OCI-LY3 (cell line): ENCODE measurements around the gene ZNF746.
A peak's percentile ranks its signal among the peaks of the same experiment; 100 is the strongest.

ENCODE experiments used
- H2AFZ ChIP-seq: fragments of 200-600, 300-600 bp; shearing (Covaris generic); 2 replicates; pipeline ENCODE4 v1.6.0; 2014; ENCODE audit warnings: antibody characterized with exemption, low read depth, low read length
- H3K27ac ChIP-seq: fragments of 200-600, 300-600 bp; sonication (generic); 2 replicates; pipeline ENCODE4 v1.5.1; 2014; ENCODE audit warnings: mild to moderate bottlenecking, low read length, moderate library complexity, mixed read lengths
- H3K27me3 ChIP-seq: fragments of 200-600, 300-600 bp; sonication (generic); 2 replicates; pipeline ENCODE4 v1.6.1; 2014; ENCODE audit warnings: low read depth, low read length, mixed read lengths
- H3K36me3 ChIP-seq: fragments of 200-600, 300-600 bp; sonication (generic); replicated peaks from 2 replicates; pipeline ENCODE3; 2014; ENCODE audit warnings: low read depth, low read length, mixed read lengths
- H3K4me1 ChIP-seq: fragments of 300-600, 200-600 bp; sonication (generic); 2 replicates; pipeline ENCODE4 v1.6.1; 2014; ENCODE audit warnings: low read length, mixed read lengths
- H3K4me2 ChIP-seq: fragments of 200-600, 300-600 bp; sonication (generic); 2 replicates; pipeline ENCODE4 v1.6.1; 2014; ENCODE audit warnings: low read length, mixed read lengths
- H3K4me3 ChIP-seq: fragments of 300-600, 200-600 bp; sonication (generic); 2 replicates; pipeline ENCODE4 v1.5.1; 2014; ENCODE audit warnings: antibody characterized with exemption, mild to moderate bottlenecking, low read length, moderate library complexity
- H3K79me2 ChIP-seq: fragments of 300-600, 200-600 bp; shearing (Covaris generic); 2 replicates; pipeline ENCODE4 v1.6.1; 2014; ENCODE audit warnings: mild to moderate bottlenecking, low read length, mixed read lengths
- H3K9ac ChIP-seq: fragments of 300-600, 200-600 bp; shearing (Covaris generic); 2 replicates; pipeline ENCODE4 v1.6.0; 2014; ENCODE audit warnings: mild to moderate bottlenecking, low read length, moderate library complexity
- H3K9me3 ChIP-seq: fragments of 200-600, 300-600 bp; shearing (Covaris generic); 2 replicates; pipeline ENCODE4 v1.6.1; 2014; ENCODE audit warnings: low read length, mixed read lengths; ENCODE audit not compliant: insufficient read depth
- H4K20me1 ChIP-seq: fragments of 200-600, 300-600 bp; sonication (generic); 2 replicates; pipeline ENCODE4 v1.6.1; 2016; ENCODE audit warnings: low read length, mixed read lengths; ENCODE audit not compliant: insufficient read depth
- EZH2phosphoT487 ChIP-seq: fragments of 200-600 bp; shearing (Covaris generic); IDR thresholded peaks from 2 replicates; pipeline ENCODE4 v1.6.1; 2018; ENCODE audit warnings: antibody characterized with exemption, mixed run types, low read depth
- TF ChIP-seq, protein P1 (sequence below): fragments of 200-600, 300-600 bp; sonication (generic); IDR thresholded peaks from 2 replicates; pipeline ENCODE4 v1.5.1; 2014; ENCODE audit warnings: antibody characterized with exemption, low read length, low read depth

Gene ZNF746

GRCh38 chr7:149427893-149428292, 69.7 kb downstream of the ZNF746 start:
- Histone ChIP-seq H3K79me2 (peaks cover 4% of the 10 kb centered on the region; the same call in 1 of the 2 replicates), H3K36me3 (peaks cover 15% of the 10 kb centered on the region), H4K20me1 (no peaks in the 10 kb centered on the region), H3K9me3 (no peaks in the 10 kb centered on the region), H3K4me1 (peaks cover 14% of the 10 kb centered on the region), H3K27ac (no peak overlapping the region), H3K9ac (no peak overlapping the region), H3K4me2 (no peak overlapping the region), H3K27me3 (no peaks in the 10 kb centered on the region), H3K4me3 (no peak overlapping the region), H2AFZ (no peak overlapping the region)
- no peak for TF ChIP-seq EZH2phosphoT487
- TF ChIP-seq, protein P1, sequence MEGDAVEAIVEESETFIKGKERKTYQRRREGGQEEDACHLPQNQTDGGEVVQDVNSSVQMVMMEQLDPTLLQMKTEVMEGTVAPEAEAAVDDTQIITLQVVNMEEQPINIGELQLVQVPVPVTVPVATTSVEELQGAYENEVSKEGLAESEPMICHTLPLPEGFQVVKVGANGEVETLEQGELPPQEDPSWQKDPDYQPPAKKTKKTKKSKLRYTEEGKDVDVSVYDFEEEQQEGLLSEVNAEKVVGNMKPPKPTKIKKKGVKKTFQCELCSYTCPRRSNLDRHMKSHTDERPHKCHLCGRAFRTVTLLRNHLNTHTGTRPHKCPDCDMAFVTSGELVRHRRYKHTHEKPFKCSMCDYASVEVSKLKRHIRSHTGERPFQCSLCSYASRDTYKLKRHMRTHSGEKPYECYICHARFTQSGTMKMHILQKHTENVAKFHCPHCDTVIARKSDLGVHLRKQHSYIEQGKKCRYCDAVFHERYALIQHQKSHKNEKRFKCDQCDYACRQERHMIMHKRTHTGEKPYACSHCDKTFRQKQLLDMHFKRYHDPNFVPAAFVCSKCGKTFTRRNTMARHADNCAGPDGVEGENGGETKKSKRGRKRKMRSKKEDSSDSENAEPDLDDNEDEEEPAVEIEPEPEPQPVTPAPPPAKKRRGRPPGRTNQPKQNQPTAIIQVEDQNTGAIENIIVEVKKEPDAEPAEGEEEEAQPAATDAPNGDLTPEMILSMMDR, result no peak

- Histone ChIP-seq H3K4me3 (no peak overlapping the region), H3K4me1 (peaks cover 14% of the 10 kb centered on the region), H3K36me3 (peaks cover 8% of the 10 kb centered on the region), H2AFZ (no peak overlapping the region), H3K4me2 (no peak overlapping the region), H3K9me3 (no peaks in the 10 kb centered on the region), H3K27ac (no peak overlapping the region), H3K79me2 (peaks cover 4% of the 10 kb centered on the region; the same call in 1 of the 2 replicates), H3K9ac (no peak overlapping the region), H4K20me1 (no peaks in the 10 kb centered on the region), H3K27me3 (no peaks in the 10 kb centered on the region)
- TF ChIP-seq, protein P1, result no peak
These were observed 70.4 kb downstream of the ZNF746 start for GRCh38 chr7:149427096-149427680.

DNA sequence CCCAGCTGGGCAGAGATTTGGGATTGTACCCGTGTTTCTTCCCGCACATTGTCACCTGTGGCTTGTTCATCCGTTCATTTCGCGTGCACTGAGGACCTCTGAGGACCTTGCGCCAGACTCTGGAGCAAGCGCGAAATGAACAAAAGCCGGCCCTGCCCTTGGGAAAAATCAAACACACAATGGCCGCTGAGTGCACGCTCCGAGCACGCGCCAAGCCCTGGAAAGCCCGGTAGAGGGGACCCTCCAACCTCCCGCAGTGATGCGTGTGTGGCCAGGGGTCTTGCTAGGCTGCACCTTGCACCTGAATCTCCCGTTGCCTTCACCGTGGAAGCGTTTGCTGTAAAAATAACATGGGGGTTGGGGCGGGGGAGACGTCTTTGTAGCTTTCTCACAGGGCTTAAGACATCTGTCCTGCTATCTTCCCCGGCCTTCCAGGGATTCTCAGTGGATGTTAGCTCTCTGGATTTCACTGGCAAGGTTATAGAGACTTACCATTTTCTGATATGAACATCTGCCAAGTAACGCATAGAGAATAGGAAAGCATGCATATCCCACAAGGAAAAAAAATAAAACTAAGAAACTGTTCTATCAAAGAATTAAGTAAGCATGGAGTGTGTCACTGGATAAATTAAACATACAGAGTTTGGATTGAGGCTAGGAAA, 74.0 kb downstream of the ZNF746 start:
- Histone ChIP-seq H3K4me3 (no peak overlapping the region), H3K79me2 (no peaks in the 10 kb centered on the region), H2AFZ (no peak overlapping the region), H3K36me3 (no peaks in the 10 kb centered on the region), H3K27me3 (no peaks in the 10 kb centered on the region), H3K27ac (no peak overlapping the region), H4K20me1 (no peaks in the 10 kb centered on the region), H3K4me2 (no peak overlapping the region; the same call in 1 of the 2 replicates), H3K9me3 (no peaks in the 10 kb centered on the region), H3K9ac (no peak overlapping the region), H3K4me1 (no peaks in the 10 kb centered on the region)
- TF ChIP-seq, protein P1, result no peak
- no peak for TF ChIP-seq EZH2phosphoT487

DNA sequence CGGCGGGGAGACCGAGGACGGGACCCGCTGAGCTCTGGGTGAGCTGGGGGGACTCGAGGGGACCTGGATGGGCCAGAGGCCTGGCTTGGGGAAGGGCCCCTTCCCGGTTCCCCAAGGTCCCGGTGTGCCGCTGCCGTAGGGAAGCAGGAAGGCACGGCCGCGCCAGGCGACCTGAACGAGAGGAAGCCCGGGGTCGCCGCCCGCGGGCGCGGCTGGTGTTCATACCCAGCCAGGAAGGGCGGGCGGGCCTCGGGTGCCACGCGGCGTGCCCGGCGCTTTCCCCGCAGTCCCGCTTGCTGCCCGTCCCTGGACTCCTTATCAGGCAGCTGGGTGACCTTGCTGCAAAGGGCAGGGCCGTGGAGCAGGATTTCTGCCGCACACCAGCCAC, 74.7 kb downstream of the ZNF746 start:
- peak overlapping the region; percentile 76 for H3K4me3 ChIP-seq
- H3K36me3 ChIP-seq, result no peaks in the 10 kb centered on the region
- TF ChIP-seq, protein P1, result no peak
- no peak for TF ChIP-seq EZH2phosphoT487
- H3K27me3 ChIP-seq, result no peaks in the 10 kb centered on the region
- H3K27ac ChIP-seq, result no peak overlapping the region
- peak overlapping the region; percentile 69 for H3K9ac ChIP-seq
- no peaks in the 10 kb centered on the region for H3K79me2 ChIP-seq
- H3K4me2 ChIP-seq, result peak overlapping the region; percentile 82
- H3K4me1 ChIP-seq, result no peaks in the 10 kb centered on the region
- H4K20me1 ChIP-seq, result no peaks in the 10 kb centered on the region
- H2AFZ ChIP-seq, result peak overlapping the region; percentile 98
- H3K9me3 ChIP-seq, result no peaks in the 10 kb centered on the region
